Right atrium auricular region (tissue), 2 donors: ENCODE data around the gene PLCH1. TPM values are rescaled to one million over a fixed set of nuclear protein-coding genes. Genes with fewer than 3 reads are reported as not detected.

Experiments used
- DNase-seq: peaks from one replicate; pipeline ENCODE4 v3.0.0-alpha.2; 2019; ENCODE audit warnings: low spot score
- H3K27ac ChIP-seq, 2 donors: fragments of 200-600 bp; sonication (generic); 1 replicate in 1 of 2; 2 replicates in 1 of 2; pipeline ENCODE4 v1.5.1; 2016 to 2019
- H3K27me3 ChIP-seq, 2 donors: fragments of 200-600 bp; sonication (generic); one replicate each; pipeline versions ENCODE4 v1.5.1 to v1.6.0; 2017 to 2019
- H3K36me3 ChIP-seq: fragments of 200-600 bp; sonication (generic); one replicate; pipeline ENCODE4 v1.5.1; 2016
- H3K4me1 ChIP-seq, 2 donors: fragments of 200-600 bp; sonication (generic); one replicate each; pipeline versions ENCODE4 v1.5.1 to v1.6.0; 2017 to 2019
- H3K4me3 ChIP-seq, 2 donors: fragments of 200-600 bp; sonication (generic); 1 replicate in 1 of 2; 2 replicates in 1 of 2; pipeline ENCODE4 v1.5.1; 2017 to 2019; ENCODE audit warnings: mild to moderate bottlenecking in 1 of 2, moderate library complexity in 1 of 2
- H3K9me3 ChIP-seq, 2 donors: fragments of 200-600 bp; sonication (generic); one replicate each; pipeline ENCODE4 v1.5.1; 2019
- total RNA-seq, 2 donors: library from RNA; depleted of rRNA; stranded (reverse); fragments of >200 nt; gene quantifications; one replicate each; pipeline ENCODE4 v1.1.0, GENCODE V29; 2016
- TF ChIP-seq, protein P1 (sequence below), 2 donors: fragments of 200-600 bp; sonication (generic); IDR thresholded peaks; one replicate each; pipeline ENCODE4 v1.5.1; 2019; ENCODE audit warnings: antibody characterized with exemption in 2 of 2

The PLCH1 gene
- total RNA-seq, 2 donors from 2014 or later = 1.4 to 1.5 TPM

DNA sequence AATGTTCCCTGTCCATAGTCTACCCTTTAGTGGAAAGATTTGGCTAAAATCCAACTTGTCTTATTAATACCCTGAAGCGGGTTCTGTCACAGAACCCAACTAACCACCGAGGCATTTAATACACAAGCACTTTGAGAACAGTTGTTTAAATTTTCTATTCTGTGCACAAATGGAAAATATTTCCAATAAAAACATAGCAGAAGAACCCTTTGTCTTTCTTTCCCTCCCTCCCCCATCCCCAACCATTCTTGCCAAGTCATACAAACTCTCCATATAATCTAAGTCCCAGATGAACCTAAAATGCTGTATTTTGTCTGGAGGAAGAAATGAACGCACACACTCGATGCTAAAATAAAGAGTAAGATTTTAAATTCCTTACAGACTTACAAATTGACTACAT is 324.5 kb downstream of the PLCH1 start:
- H3K36me3 ChIP-seq = no peaks in the 10 kb centered on the region
- TF ChIP-seq, protein P1, sequence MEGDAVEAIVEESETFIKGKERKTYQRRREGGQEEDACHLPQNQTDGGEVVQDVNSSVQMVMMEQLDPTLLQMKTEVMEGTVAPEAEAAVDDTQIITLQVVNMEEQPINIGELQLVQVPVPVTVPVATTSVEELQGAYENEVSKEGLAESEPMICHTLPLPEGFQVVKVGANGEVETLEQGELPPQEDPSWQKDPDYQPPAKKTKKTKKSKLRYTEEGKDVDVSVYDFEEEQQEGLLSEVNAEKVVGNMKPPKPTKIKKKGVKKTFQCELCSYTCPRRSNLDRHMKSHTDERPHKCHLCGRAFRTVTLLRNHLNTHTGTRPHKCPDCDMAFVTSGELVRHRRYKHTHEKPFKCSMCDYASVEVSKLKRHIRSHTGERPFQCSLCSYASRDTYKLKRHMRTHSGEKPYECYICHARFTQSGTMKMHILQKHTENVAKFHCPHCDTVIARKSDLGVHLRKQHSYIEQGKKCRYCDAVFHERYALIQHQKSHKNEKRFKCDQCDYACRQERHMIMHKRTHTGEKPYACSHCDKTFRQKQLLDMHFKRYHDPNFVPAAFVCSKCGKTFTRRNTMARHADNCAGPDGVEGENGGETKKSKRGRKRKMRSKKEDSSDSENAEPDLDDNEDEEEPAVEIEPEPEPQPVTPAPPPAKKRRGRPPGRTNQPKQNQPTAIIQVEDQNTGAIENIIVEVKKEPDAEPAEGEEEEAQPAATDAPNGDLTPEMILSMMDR (IDR thresholded peaks at IDR 0.05) = no peak

DNA sequence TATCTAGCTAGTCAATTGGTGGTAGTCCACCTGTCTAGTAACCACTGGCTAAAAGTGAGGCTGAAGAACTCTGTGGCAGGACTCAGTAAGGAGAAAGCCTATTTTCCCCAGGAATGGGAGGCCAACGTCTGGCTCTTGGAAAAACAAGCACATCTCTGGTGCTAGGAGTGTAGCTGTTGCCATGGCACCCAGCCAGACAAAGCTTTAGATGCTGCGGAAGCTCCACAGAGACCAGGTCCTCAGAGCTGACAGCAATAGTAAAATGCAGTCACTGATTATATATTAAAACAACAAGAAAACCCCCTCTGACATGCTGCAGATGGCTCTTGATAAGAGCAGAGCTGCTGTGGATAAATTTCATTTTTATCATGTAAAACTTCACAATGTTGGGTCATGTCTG is 326.5 kb downstream of the PLCH1 start:
- DNase-seq = no peak
- no peaks in the 10 kb centered on the region for H3K36me3 ChIP-seq
- TF ChIP-seq, protein P1 (IDR thresholded peaks at IDR 0.05) = no peak
- H3K27me3 ChIP-seq = no peaks in the 10 kb centered on the region
- no peaks in the 10 kb centered on the region for H3K9me3 ChIP-seq
- no peak overlapping the region for H3K4me3 ChIP-seq
- no peak overlapping the region for H3K27ac ChIP-seq
- H3K4me1 ChIP-seq = no peaks in the 10 kb centered on the region

More for the DNA sequence above, 324.5 kb downstream of the PLCH1 start:
- no peaks in the 10 kb centered on the region for H3K27me3 ChIP-seq
- H3K9me3 ChIP-seq = no peaks in the 10 kb centered on the region
- no peaks in the 10 kb centered on the region for H3K4me1 ChIP-seq
- no peak for DNase-seq
- H3K27ac ChIP-seq = no peak overlapping the region
- H3K4me3 ChIP-seq = no peak overlapping the region

DNA sequence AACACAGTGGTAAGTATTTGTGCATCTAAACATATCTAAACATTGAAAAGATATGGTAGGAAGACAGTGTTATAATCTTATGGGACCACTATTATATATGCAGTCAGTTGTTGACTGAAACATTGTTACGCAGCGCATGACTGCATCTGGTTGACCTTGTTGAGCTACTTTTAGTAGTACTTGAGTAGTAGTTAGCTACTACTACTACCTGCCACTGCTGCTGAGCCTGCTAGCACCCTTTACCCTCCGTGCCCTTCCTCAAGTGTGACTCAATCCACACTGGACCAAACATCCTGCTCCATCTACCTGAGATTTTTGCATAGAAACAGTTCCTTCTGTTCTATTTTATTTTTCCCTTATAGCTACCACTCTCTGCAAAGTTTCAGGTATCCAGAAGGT is 327.8 kb downstream of the PLCH1 start:
- H3K4me3 ChIP-seq = no peak overlapping the region
- no peaks in the 10 kb centered on the region for H3K4me1 ChIP-seq
- no peak overlapping the region for H3K27ac ChIP-seq
- H3K27me3 ChIP-seq = no peaks in the 10 kb centered on the region
- no peak for DNase-seq
- TF ChIP-seq, protein P1 (IDR thresholded peaks at IDR 0.05) = no peak
- no peaks in the 10 kb centered on the region for H3K36me3 ChIP-seq
- H3K9me3 ChIP-seq = no peaks in the 10 kb centered on the region

DNA sequence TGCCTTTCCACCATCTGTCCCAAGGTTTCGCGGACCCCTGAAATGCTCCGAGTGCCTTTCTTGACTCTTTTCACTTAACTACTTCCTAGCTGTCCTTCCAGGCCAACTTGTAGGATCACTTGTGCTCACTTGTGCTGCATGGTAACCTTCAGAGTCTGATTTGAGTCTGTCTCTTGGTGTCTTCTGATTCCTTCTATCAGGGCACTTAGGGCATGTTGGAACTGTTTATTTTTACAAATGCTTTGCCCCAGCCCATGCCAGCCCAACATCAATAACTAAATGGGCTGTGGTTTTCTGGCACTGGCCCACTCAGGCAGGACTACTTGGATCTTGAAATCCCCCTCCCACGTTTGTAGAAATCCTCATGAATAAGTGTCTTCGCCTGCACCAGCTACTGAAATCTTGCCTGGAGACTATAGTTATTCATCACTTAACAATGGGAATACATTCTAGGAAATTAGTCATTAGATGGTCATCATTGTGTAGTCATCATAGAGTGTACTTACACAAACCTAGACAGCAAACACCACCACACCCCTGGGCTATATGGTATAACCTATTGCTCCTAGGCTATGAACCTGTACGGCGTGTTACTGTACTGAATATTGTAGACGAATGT is 328.3 kb downstream of the PLCH1 start:
- H3K27ac ChIP-seq = no peak overlapping the region
- no peaks in the 10 kb centered on the region for H3K4me1 ChIP-seq
- no peaks in the 10 kb centered on the region for H3K9me3 ChIP-seq
- DNase-seq = no peak
- no peaks in the 10 kb centered on the region for H3K36me3 ChIP-seq
- H3K4me3 ChIP-seq = no peak overlapping the region
- H3K27me3 ChIP-seq = no peaks in the 10 kb centered on the region
- TF ChIP-seq, protein P1 (IDR thresholded peaks at IDR 0.05) = no peak

- H3K27me3 ChIP-seq = no peaks in the 10 kb centered on the region
- H3K4me1 ChIP-seq = no peaks in the 10 kb centered on the region
- no peak overlapping the region for H3K4me3 ChIP-seq
- H3K27ac ChIP-seq = no peak overlapping the region
- no peak for DNase-seq
- H3K9me3 ChIP-seq = no peaks in the 10 kb centered on the region
- TF ChIP-seq, protein P1 (IDR thresholded peaks at IDR 0.05) = no peak
- H3K36me3 ChIP-seq = no peaks in the 10 kb centered on the region
Observed at GRCh38 chr3:155412904-155413303, 332.0 kb downstream of the PLCH1 start.
